ENCODE results near the gene TESK2.

DNA sequence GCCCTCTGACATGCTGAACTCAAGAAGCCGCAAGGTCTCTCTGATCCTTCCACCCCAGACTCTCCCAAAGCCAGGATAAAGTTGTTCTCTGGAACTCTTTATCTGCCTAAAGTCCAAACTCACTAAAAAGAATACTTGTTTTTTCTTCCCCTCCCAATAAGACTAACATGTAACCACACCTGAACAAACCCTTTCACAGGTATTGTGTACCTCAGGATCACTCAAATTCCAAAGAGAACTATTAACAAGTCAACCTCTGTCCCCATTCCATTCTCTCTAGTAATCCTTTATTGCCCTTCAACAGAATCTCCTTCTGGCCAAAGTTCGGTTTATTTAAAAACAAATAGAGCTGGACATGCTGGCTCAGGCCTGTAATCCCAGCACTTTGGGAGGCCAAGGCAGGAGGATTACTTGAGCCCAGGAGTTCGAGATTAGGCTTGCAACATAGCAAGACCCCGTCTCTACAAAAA lies 155.1 kb downstream of the TESK2 start:
- TF ChIP-seq, protein P1, sequence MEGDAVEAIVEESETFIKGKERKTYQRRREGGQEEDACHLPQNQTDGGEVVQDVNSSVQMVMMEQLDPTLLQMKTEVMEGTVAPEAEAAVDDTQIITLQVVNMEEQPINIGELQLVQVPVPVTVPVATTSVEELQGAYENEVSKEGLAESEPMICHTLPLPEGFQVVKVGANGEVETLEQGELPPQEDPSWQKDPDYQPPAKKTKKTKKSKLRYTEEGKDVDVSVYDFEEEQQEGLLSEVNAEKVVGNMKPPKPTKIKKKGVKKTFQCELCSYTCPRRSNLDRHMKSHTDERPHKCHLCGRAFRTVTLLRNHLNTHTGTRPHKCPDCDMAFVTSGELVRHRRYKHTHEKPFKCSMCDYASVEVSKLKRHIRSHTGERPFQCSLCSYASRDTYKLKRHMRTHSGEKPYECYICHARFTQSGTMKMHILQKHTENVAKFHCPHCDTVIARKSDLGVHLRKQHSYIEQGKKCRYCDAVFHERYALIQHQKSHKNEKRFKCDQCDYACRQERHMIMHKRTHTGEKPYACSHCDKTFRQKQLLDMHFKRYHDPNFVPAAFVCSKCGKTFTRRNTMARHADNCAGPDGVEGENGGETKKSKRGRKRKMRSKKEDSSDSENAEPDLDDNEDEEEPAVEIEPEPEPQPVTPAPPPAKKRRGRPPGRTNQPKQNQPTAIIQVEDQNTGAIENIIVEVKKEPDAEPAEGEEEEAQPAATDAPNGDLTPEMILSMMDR (conservative IDR thresholded peaks at IDR 0.05; ENCODE audit: low read length), result no peak
- TF ChIP-seq EZH2phosphoT487 (IDR thresholded peaks at IDR 0.05; ENCODE audit: borderline replicate concordance, low read depth, low read length), result no peak

All from OCI-LY7 (cell line).